Nephron progenitor cell (in vitro differentiated cells): ENCODE measurements around the gene NMNAT3.

ENCODE experiments used
- DNase-seq: peaks from one replicate; pipeline ENCODE4 v3.0.0; 2021
- H3K27ac Mint-ChIP-seq: 2 replicates; pipeline ENCODE4 v1.8.0; 2021; ENCODE audit warnings: mild to moderate bottlenecking, moderate library complexity, mixed read lengths
- H3K27me3 Mint-ChIP-seq: 2 replicates; pipeline ENCODE4 v1.8.0; 2021; ENCODE audit warnings: mild to moderate bottlenecking, low read depth, mixed read lengths; ENCODE audit not compliant: poor library complexity
- H3K36me3 Mint-ChIP-seq: 2 replicates; pipeline ENCODE4 v1.8.0; 2021; ENCODE audit warnings: low read depth, mixed read lengths
- H3K4me1 Mint-ChIP-seq: 2 replicates; pipeline ENCODE4 v1.8.0; 2021; ENCODE audit warnings: mixed read lengths
- H3K4me3 Mint-ChIP-seq: 2 replicates; pipeline ENCODE4 v1.8.0; 2021; ENCODE audit warnings: mild to moderate bottlenecking, moderate library complexity, mixed read lengths
- H3K9me3 Mint-ChIP-seq: 2 replicates; pipeline ENCODE4 v1.8.0; 2021; ENCODE audit warnings: mild to moderate bottlenecking, moderate library complexity, mixed read lengths
- TF ChIP-seq, protein P1 (sequence below): fragments of 200-600 bp; sonication (generic); IDR thresholded peaks from 2 replicates; pipeline ENCODE4 v1.5.0; 2021; ENCODE audit warnings: antibody characterized with exemption

The NMNAT3 gene

DNA sequence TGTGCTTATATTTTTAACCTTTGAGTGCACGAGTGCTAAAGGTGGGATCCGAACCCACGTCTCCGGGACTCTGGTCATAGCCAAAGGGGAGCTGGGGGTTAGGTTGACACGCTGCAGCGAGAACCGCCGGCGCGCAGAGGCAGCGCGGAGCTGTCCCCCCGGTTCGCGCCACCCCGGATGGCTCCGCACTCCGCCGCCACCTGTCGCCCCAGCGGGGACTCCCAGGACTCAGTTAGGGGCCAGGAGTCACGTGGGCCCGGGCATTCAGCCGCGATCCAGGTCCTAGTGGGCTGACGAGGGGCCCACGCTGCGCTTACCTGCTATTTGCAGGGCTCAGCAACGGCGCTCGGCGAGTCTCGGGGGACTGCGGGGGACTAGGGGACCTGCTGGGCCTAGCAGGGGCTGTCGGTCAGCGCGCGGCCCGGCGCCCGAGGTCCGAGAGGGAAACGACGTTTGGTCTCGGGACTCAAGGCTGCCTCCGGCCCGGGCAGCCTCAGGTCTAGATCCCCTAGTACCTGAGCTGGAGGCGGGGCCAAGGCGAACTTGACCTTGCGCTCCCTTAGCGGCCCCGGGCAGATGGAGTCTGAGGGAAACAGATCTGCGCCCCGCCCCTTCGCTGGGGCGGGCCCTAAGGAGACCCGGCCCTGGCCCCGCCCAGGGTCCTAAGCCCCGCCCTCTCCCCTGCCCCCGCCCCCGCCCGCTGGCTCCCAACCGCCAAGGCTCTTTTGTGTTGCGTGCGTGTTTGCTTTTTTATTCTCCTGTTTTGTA, at the start of gene NMNAT3:
TSS of gene NMNAT3 (minus strand) at position 585 of the 768 bp plus-strand sequence. CDS start 50,248 bp downstream, outside the sequence.
- peak within 1 kb of the TSS; percentile 77 for H3K4me3 Mint-ChIP-seq
- DNase-seq: peak; percentile 91
- TF ChIP-seq, protein P1, sequence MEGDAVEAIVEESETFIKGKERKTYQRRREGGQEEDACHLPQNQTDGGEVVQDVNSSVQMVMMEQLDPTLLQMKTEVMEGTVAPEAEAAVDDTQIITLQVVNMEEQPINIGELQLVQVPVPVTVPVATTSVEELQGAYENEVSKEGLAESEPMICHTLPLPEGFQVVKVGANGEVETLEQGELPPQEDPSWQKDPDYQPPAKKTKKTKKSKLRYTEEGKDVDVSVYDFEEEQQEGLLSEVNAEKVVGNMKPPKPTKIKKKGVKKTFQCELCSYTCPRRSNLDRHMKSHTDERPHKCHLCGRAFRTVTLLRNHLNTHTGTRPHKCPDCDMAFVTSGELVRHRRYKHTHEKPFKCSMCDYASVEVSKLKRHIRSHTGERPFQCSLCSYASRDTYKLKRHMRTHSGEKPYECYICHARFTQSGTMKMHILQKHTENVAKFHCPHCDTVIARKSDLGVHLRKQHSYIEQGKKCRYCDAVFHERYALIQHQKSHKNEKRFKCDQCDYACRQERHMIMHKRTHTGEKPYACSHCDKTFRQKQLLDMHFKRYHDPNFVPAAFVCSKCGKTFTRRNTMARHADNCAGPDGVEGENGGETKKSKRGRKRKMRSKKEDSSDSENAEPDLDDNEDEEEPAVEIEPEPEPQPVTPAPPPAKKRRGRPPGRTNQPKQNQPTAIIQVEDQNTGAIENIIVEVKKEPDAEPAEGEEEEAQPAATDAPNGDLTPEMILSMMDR: no peak
- H3K27me3 Mint-ChIP-seq: peaks cover 48% of the 10 kb centered on the region
- no peaks in the 10 kb centered on the region for H3K36me3 Mint-ChIP-seq
- H3K27ac Mint-ChIP-seq: no peak within 1 kb of the TSS
- no peaks in the 10 kb centered on the region for H3K9me3 Mint-ChIP-seq
- H3K4me1 Mint-ChIP-seq: peaks cover 5% of the 10 kb centered on the region

DNA sequence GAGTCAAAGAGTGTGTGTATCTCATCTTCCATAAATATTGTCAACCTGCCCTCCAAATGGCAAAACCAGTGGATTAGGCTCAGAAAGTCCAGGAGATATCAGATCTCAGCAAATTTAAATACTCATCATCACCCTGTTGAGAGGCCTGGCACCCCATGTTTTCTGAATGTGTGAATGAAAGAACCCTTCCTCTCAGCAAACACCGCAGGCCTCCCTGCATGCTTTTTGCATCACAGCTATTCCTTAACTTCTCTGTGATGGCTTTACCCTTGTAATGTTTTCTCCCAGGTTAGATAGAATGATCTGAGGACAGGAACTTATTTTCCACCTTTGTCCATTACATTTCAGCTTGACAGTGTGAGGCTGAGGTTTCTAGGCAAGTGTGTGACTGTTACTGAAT, 43.6 kb upstream of the NMNAT3 start:
- H3K27me3 Mint-ChIP-seq: peaks cover 9% of the 10 kb centered on the region
- H3K9me3 Mint-ChIP-seq: no peaks in the 10 kb centered on the region
- H3K36me3 Mint-ChIP-seq: no peaks in the 10 kb centered on the region
- H3K27ac Mint-ChIP-seq: no peak overlapping the region
- no peak for DNase-seq
- TF ChIP-seq, protein P1: no peak
- no peak overlapping the region for H3K4me3 Mint-ChIP-seq
- no peaks in the 10 kb centered on the region for H3K4me1 Mint-ChIP-seq

DNA sequence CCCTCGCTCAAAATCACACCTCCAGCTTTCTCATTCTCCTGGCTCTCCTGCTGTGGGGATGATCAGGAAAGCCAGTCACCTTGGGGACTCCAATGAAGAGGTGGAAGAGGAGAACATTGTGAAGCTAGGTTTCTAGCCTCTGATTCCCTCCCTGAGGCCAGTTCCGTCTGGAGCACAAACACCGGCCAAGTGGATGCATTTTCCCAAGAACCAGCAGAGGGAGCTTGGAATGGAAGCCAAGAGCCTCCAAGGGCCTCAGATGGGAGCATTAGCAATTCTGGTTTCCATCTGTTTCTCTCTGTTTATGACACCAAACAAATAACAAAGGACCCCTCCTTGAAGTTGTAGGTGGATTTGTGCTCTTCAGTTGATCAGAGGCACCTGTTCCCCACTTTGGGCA, 40.6 kb upstream of the NMNAT3 start:
- H3K4me3 Mint-ChIP-seq: no peak overlapping the region
- no peak overlapping the region for H3K27ac Mint-ChIP-seq
- peaks cover 17% of the 10 kb centered on the region for H3K27me3 Mint-ChIP-seq
- peak; percentile 29 for DNase-seq
- no peaks in the 10 kb centered on the region for H3K9me3 Mint-ChIP-seq
- H3K36me3 Mint-ChIP-seq: no peaks in the 10 kb centered on the region
- H3K4me1 Mint-ChIP-seq: no peaks in the 10 kb centered on the region
- TF ChIP-seq, protein P1: peak; percentile 50

DNA sequence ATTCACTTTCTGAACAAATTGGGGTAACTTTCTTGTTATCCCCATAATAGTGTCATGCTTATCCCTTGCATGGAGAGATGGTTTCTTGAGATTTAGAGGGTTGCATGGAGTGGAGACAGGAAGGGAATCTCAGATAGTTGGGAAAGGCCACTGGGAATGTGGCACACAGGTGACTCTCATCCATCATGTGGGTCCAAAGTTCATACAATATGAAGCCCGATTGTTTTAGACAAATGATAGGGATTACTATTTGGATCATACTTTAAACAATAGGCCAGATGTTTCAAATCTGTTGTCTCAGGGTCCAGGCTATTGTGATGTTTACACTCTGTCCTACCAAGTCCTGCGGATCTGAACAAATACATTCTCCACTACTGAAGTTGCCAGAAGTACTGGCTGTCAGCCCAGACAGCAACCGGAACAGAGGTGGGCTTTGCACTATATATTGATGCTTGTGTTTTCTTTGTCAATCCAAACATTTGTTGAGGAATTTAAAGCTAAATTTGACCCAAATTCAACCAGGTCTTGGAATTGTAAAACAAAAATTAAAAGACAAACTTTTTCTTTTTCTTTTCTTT, 39.2 kb upstream of the NMNAT3 start:
- DNase-seq: no peak
- H3K27me3 Mint-ChIP-seq: peaks cover 20% of the 10 kb centered on the region
- H3K27ac Mint-ChIP-seq: no peak overlapping the region
- TF ChIP-seq, protein P1: no peak
- no peaks in the 10 kb centered on the region for H3K36me3 Mint-ChIP-seq
- H3K9me3 Mint-ChIP-seq: no peaks in the 10 kb centered on the region
- H3K4me3 Mint-ChIP-seq: no peak overlapping the region
- no peaks in the 10 kb centered on the region for H3K4me1 Mint-ChIP-seq

DNA sequence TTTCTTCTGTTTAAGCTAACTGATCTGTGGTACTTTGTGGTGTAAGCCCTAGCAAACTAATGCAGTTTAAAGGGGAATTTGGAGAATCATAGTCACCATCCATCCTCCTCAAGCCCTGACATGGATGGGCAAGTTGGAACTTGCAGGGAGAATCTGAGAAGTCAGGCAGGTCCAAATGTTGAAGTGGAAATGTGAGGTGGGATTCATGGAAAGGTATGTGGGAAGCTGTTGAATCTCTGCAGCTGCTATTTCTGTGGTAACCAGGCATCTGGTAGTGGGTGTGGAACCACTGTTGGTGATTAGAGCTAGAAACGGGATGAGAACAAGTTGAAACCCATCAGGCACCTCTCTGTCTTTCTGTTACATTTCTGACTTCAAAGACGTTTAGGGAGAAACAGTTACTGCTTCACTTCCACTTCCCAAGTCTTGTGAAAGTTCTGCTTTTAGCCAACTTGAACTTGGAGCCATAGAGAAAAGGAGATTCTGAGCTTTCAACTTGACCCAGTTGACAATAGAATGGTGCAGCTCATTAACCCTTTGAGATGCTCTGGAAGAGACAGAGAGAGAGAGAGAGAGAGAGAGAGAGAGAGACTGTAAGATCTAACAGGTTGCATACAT, 38.1 kb upstream of the NMNAT3 start:
- peaks cover 17% of the 10 kb centered on the region for H3K27me3 Mint-ChIP-seq
- H3K4me1 Mint-ChIP-seq: peaks cover under 1% of the 10 kb centered on the region
- DNase-seq: no peak
- H3K9me3 Mint-ChIP-seq: no peaks in the 10 kb centered on the region
- no peaks in the 10 kb centered on the region for H3K36me3 Mint-ChIP-seq
- H3K4me3 Mint-ChIP-seq: no peak overlapping the region
- TF ChIP-seq, protein P1: no peak
- H3K27ac Mint-ChIP-seq: no peak overlapping the region
